Esophagus muscularis mucosa (tissue), 3 donors: ENCODE measurements around the gene DAAM2.

Experiments used
- POLR2A ChIP-seq: fragments of 450-650 bp; IDR thresholded peaks from one replicate; pipeline ENCODE4 v1.6.1; 2017; ENCODE audit warnings: antibody characterized with exemption, moderate library complexity, mild to moderate bottlenecking, low read depth
- TF ChIP-seq, protein P1 (sequence below), 3 experiments: fragments of 200-600 bp in 2 of 3; fragments of 450-650 bp in 1 of 3; sonication (generic) in 2 of 3; IDR thresholded peaks; one replicate each; pipeline ENCODE4 v1.5.1; 2017 to 2019; ENCODE audit warnings: antibody characterized with exemption in 3 of 3, mild to moderate bottlenecking in 2 of 3, moderate library complexity in 1 of 3

DNA sequence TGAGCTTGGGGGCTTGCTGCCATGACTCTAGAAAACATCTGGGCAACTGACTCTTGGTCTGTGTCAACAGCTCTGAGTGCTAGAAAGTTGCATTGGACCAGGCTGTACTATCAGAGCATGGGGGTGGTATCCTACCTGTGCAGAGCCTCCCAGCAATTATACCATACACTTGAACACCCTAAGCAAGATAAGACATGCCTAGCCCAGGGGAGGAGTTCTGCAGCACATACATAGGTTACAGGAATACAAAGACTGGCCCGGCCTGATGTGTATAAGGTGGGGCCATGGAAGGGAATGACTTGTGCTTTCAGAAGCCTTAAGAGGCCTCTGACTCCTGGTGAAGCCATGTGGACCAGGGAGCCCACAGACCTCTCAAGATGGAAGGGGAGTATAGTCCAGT lies 153.4 kb downstream of the DAAM2 start:
- TF ChIP-seq, protein P1, sequence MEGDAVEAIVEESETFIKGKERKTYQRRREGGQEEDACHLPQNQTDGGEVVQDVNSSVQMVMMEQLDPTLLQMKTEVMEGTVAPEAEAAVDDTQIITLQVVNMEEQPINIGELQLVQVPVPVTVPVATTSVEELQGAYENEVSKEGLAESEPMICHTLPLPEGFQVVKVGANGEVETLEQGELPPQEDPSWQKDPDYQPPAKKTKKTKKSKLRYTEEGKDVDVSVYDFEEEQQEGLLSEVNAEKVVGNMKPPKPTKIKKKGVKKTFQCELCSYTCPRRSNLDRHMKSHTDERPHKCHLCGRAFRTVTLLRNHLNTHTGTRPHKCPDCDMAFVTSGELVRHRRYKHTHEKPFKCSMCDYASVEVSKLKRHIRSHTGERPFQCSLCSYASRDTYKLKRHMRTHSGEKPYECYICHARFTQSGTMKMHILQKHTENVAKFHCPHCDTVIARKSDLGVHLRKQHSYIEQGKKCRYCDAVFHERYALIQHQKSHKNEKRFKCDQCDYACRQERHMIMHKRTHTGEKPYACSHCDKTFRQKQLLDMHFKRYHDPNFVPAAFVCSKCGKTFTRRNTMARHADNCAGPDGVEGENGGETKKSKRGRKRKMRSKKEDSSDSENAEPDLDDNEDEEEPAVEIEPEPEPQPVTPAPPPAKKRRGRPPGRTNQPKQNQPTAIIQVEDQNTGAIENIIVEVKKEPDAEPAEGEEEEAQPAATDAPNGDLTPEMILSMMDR (IDR thresholded peaks at IDR 0.05), result no peak
- no peak for TF ChIP-seq POLR2A
